GM19438 (cell line): Measurements from ENCODE around the gene S100A5.

Experiments used
- ATAC-seq: cut with Tn5 transposase; IDR thresholded peaks from one replicate; pipeline ENCODE4 v1.9.1; 2021; ENCODE audit warnings: low read depth; ENCODE audit not compliant: unreplicated experiment

Gene S100A5

GRCh38 chr1:153548722-153549688 is 8.3 kb upstream of the S100A5 start, which contains the start of gene S100A3:
TSS of gene S100A3 (minus strand) at chr1:153549258. CDS start at chr1:153548485, 773 bp downstream.
- no peak for ATAC-seq

- ATAC-seq = no peak
Observed at GRCh38 chr1:153547560-153548551, 7.1 kb upstream of the S100A5 start.

- no peak for ATAC-seq
Observed at GRCh38 chr1:153546796-153547559, 6.2 kb upstream of the S100A5 start.

- ATAC-seq = no peak
Observed at GRCh38 chr1:153546371-153546770, 5.6 kb upstream of the S100A5 start.

- ATAC-seq = peak; percentile 73
Observed at GRCh38 chr1:153545067-153546055, 4.6 kb upstream of the S100A5 start, which contains the start of gene S100A4. TSS of gene S100A4 (minus strand) at chr1:153545806. CDS start at chr1:153544794, 1,012 bp downstream.

- ATAC-seq = no peak
Observed at GRCh38 chr1:153544453-153545066, 3.8 kb upstream of the S100A5 start.

GRCh38 chr1:153543736-153544135 is 3.0 kb upstream of the S100A5 start:
- ATAC-seq = no peak

- no peak for ATAC-seq
Observed at GRCh38 chr1:153542956-153543711, 2.4 kb upstream of the S100A5 start.

- ATAC-seq = no peak
Observed at GRCh38 chr1:153541641-153542590, 1.2 kb upstream of the S100A5 start.

- ATAC-seq = no peak
Observed at GRCh38 chr1:153539395-153540093, 1.2 kb downstream of the S100A5 start.

GRCh38 chr1:153538315-153538821 is 2.4 kb downstream of the S100A5 start:
- no peak for ATAC-seq

GRCh38 chr1:153537376-153537730 is 3.4 kb downstream of the S100A5 start:
- ATAC-seq = no peak

GRCh38 chr1:153536671-153537375 is 3.9 kb downstream of the S100A5 start:
- no peak for ATAC-seq

GRCh38 chr1:153536012-153536670 is 4.6 kb downstream of the S100A5 start:
- ATAC-seq = no peak
